ENCODE data around the gene OLA1.

OLA1 gene

GRCh38 chr2:174094542-174094941 lies 153.8 kb downstream of the OLA1 start:
- Histone ChIP-seq H3K9ac (ENCODE audit: low read depth, low read length) (no peak overlapping the region), H3K4me1 (ENCODE audit: insufficient read depth, low read length) (no peaks in the 10 kb centered on the region), H3K36me3 (ENCODE audit: insufficient read depth, low read length) (peaks cover 3% of the 10 kb centered on the region; the same call in 1 of the 2 replicates), H3K9me3 (ENCODE audit: control insufficient read depth, insufficient read depth, low read length) (no peaks in the 10 kb centered on the region)

- Histone ChIP-seq H3K4me1 (ENCODE audit: insufficient read depth, low read length) (no peaks in the 10 kb centered on the region), H3K9ac (ENCODE audit: low read depth, low read length) (no peak overlapping the region), H3K9me3 (ENCODE audit: control insufficient read depth, insufficient read depth, low read length) (no peaks in the 10 kb centered on the region), H3K36me3 (ENCODE audit: insufficient read depth, low read length) (peaks cover 3% of the 10 kb centered on the region; the same call in 1 of the 2 replicates)
Measured at GRCh38 chr2:174090476-174090875, 157.9 kb downstream of the OLA1 start.

GRCh38 chr2:174088706-174089460 lies 159.4 kb downstream of the OLA1 start:
- H3K4me1 ChIP-seq (ENCODE audit: insufficient read depth, low read length) = peaks cover 8% of the 10 kb centered on the region; the same call in 1 of the 2 replicates
- H3K9ac ChIP-seq (ENCODE audit: low read depth, low read length) = no peak overlapping the region
- H3K9me3 ChIP-seq (ENCODE audit: control insufficient read depth, insufficient read depth, low read length) = no peaks in the 10 kb centered on the region
- H3K36me3 ChIP-seq (ENCODE audit: insufficient read depth, low read length) = no peaks in the 10 kb centered on the region

- Histone ChIP-seq H3K4me1 (ENCODE audit: insufficient read depth, low read length) (peaks cover 11% of the 10 kb centered on the region; the same call in 1 of the 2 replicates), H3K9ac (ENCODE audit: low read depth, low read length) (no peak overlapping the region), H3K9me3 (ENCODE audit: control insufficient read depth, insufficient read depth, low read length) (no peaks in the 10 kb centered on the region), H3K36me3 (ENCODE audit: insufficient read depth, low read length) (no peaks in the 10 kb centered on the region)
Measured at GRCh38 chr2:174086708-174087107, 161.6 kb downstream of the OLA1 start.

- Histone ChIP-seq H3K4me1 (ENCODE audit: insufficient read depth, low read length) (peaks cover 11% of the 10 kb centered on the region; the same call in 1 of the 2 replicates), H3K9me3 (ENCODE audit: control insufficient read depth, insufficient read depth, low read length) (no peaks in the 10 kb centered on the region), H3K9ac (ENCODE audit: low read depth, low read length) (no peak overlapping the region), H3K36me3 (ENCODE audit: insufficient read depth, low read length) (no peaks in the 10 kb centered on the region)
Measured at GRCh38 chr2:174085781-174086180, 162.6 kb downstream of the OLA1 start.

GRCh38 chr2:174083843-174084458 lies 164.4 kb downstream of the OLA1 start:
- peaks cover 11% of the 10 kb centered on the region; the same call in 1 of the 2 replicates for H3K4me1 ChIP-seq (ENCODE audit: insufficient read depth, low read length)
- no peak overlapping the region for H3K9ac ChIP-seq (ENCODE audit: low read depth, low read length)
- no peaks in the 10 kb centered on the region for H3K36me3 ChIP-seq (ENCODE audit: insufficient read depth, low read length)
- no peaks in the 10 kb centered on the region for H3K9me3 ChIP-seq (ENCODE audit: control insufficient read depth, insufficient read depth, low read length)

GRCh38 chr2:174080672-174081121 lies 167.6 kb downstream of the OLA1 start:
- no peak overlapping the region for H3K9ac ChIP-seq (ENCODE audit: low read depth, low read length)
- H3K36me3 ChIP-seq (ENCODE audit: insufficient read depth, low read length) = no peaks in the 10 kb centered on the region
- H3K9me3 ChIP-seq (ENCODE audit: control insufficient read depth, insufficient read depth, low read length) = no peaks in the 10 kb centered on the region
- H3K4me1 ChIP-seq (ENCODE audit: insufficient read depth, low read length) = peaks cover 11% of the 10 kb centered on the region; the same call in 1 of the 2 replicates

- no peaks in the 10 kb centered on the region for H3K36me3 ChIP-seq (ENCODE audit: insufficient read depth, low read length)
- H3K4me1 ChIP-seq (ENCODE audit: insufficient read depth, low read length) = no peaks in the 10 kb centered on the region
- no peaks in the 10 kb centered on the region for H3K9me3 ChIP-seq (ENCODE audit: control insufficient read depth, insufficient read depth, low read length)
- no peak overlapping the region for H3K9ac ChIP-seq (ENCODE audit: low read depth, low read length)
Measured at GRCh38 chr2:174078275-174078674, 170.1 kb downstream of the OLA1 start.

GRCh38 chr2:174076975-174077374 lies 171.4 kb downstream of the OLA1 start:
- 0 out of 2 replicates have a peak, but pooled peaks cover 3% of the 10 kb centered on the region for H3K4me1 ChIP-seq (ENCODE audit: insufficient read depth, low read length)

GRCh38 chr2:174076040-174076439 lies 172.3 kb downstream of the OLA1 start:
- Histone ChIP-seq H3K9me3 (ENCODE audit: control insufficient read depth, insufficient read depth, low read length) (no peaks in the 10 kb centered on the region), H3K36me3 (ENCODE audit: insufficient read depth, low read length) (no peaks in the 10 kb centered on the region), H3K9ac (ENCODE audit: low read depth, low read length) (no peak overlapping the region), H3K4me1 (ENCODE audit: insufficient read depth, low read length) (0 out of 2 replicates have a peak, but pooled peaks cover 5% of the 10 kb centered on the region)

More at GRCh38 chr2:174076975-174077374, 171.4 kb downstream of the OLA1 start:
- H3K9ac ChIP-seq (ENCODE audit: low read depth, low read length) = no peak overlapping the region
- H3K9me3 ChIP-seq (ENCODE audit: control insufficient read depth, insufficient read depth, low read length) = no peaks in the 10 kb centered on the region
- H3K36me3 ChIP-seq (ENCODE audit: insufficient read depth, low read length) = no peaks in the 10 kb centered on the region

- H3K9ac ChIP-seq (ENCODE audit: low read depth, low read length) = no peak overlapping the region
- H3K9me3 ChIP-seq (ENCODE audit: control insufficient read depth, insufficient read depth, low read length) = no peaks in the 10 kb centered on the region
- 0 out of 2 replicates have a peak, but pooled peaks cover 5% of the 10 kb centered on the region for H3K4me1 ChIP-seq (ENCODE audit: insufficient read depth, low read length)
- H3K36me3 ChIP-seq (ENCODE audit: insufficient read depth, low read length) = no peaks in the 10 kb centered on the region
Measured at GRCh38 chr2:174074831-174075230, 173.5 kb downstream of the OLA1 start.

- Histone ChIP-seq H3K36me3 (ENCODE audit: insufficient read depth, low read length) (no peaks in the 10 kb centered on the region), H3K4me1 (ENCODE audit: insufficient read depth, low read length) (0 out of 2 replicates have a peak, but pooled peaks cover 5% of the 10 kb centered on the region), H3K9ac (ENCODE audit: low read depth, low read length) (no peak overlapping the region), H3K9me3 (ENCODE audit: control insufficient read depth, insufficient read depth, low read length) (no peaks in the 10 kb centered on the region)
Measured at GRCh38 chr2:174072857-174073256, 175.5 kb downstream of the OLA1 start.

- Histone ChIP-seq H3K9ac (ENCODE audit: low read depth, low read length) (no peak overlapping the region), H3K9me3 (ENCODE audit: control insufficient read depth, insufficient read depth, low read length) (no peaks in the 10 kb centered on the region), H3K36me3 (ENCODE audit: insufficient read depth, low read length) (no peaks in the 10 kb centered on the region), H3K4me1 (ENCODE audit: insufficient read depth, low read length) (0 out of 2 replicates have a peak, but pooled peaks cover 5% of the 10 kb centered on the region)
Measured at GRCh38 chr2:174072069-174072468, 176.3 kb downstream of the OLA1 start.

GRCh38 chr2:174071321-174071720 lies 177.0 kb downstream of the OLA1 start:
- no peaks in the 10 kb centered on the region for H3K36me3 ChIP-seq (ENCODE audit: insufficient read depth, low read length)
- H3K9ac ChIP-seq (ENCODE audit: low read depth, low read length) = no peak overlapping the region
- no peaks in the 10 kb centered on the region for H3K9me3 ChIP-seq (ENCODE audit: control insufficient read depth, insufficient read depth, low read length)
- 0 out of 2 replicates have a peak, but pooled peaks cover 5% of the 10 kb centered on the region for H3K4me1 ChIP-seq (ENCODE audit: insufficient read depth, low read length)

GRCh38 chr2:174070281-174070680 lies 178.1 kb downstream of the OLA1 start:
- Histone ChIP-seq H3K4me1 (ENCODE audit: insufficient read depth, low read length) (0 out of 2 replicates have a peak, but pooled peaks cover 5% of the 10 kb centered on the region), H3K9ac (ENCODE audit: low read depth, low read length) (no peak overlapping the region), H3K36me3 (ENCODE audit: insufficient read depth, low read length) (no peaks in the 10 kb centered on the region), H3K9me3 (ENCODE audit: control insufficient read depth, insufficient read depth, low read length) (no peaks in the 10 kb centered on the region)
